ENCODE data around the gene MMS19.

GRCh38 chr10:97543025-97543546 is 44.9 kb upstream of the MMS19 start:
- TF ChIP-seq CTCF (IDR thresholded peaks at IDR 0.05) (no peak), POLR2AphosphoS5 (IDR thresholded peaks at IDR 0.05; ENCODE audit: low read depth, low read length) (peak; percentile 61; the same call in 1 of the 2 replicates), REST (IDR thresholded peaks at IDR 0.05; ENCODE audit: insufficient read depth in 1 of 2, low read depth in 2 of 2, low read length in 1 of 2) (no peak)

Measured in Panc1 (cell line).